NT2/D1 (cell line): ENCODE results near the gene ACTG2.

Source experiments
- SUZ12 ChIP-seq: IDR thresholded peaks from 2 replicates; pipeline ENCODE4 v1.6.1; 2011; ENCODE audit not compliant: insufficient read length, insufficient read depth; ENCODE audit errors: extremely low read depth
- YY1 ChIP-seq: IDR thresholded peaks from 2 replicates; pipeline ENCODE4 v1.6.1; 2011; ENCODE audit not compliant: insufficient read length, insufficient read depth
- ZNF274 ChIP-seq: IDR thresholded peaks from 2 replicates; pipeline ENCODE4 v1.6.1; 2011; ENCODE audit warnings: mild to moderate bottlenecking, low read depth, low read length

DNA sequence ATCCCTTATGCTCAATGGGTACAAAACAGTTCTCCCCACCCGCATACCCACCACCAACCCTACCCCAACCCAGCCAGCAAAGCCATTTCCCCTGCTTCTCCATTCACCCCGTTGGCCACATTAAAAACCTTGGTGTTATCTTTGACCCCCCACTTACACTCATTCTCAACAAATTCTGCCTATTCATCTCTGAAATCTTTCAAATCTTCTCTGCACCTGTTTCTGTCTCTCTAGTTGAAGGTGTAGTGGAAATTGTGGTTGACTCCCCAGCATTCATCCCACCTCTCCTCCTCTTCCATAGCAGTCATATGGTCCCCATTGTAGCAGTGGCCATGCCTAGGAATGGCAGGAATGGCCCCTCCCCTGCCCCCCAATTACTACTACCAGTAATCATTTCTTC lies 71.4 kb downstream of the ACTG2 start:
- TF ChIP-seq SUZ12 (no peak), ZNF274 (no peak), YY1 (no peak)
